Iris pigment epithelial cell (primary cell): ENCODE measurements around the gene DTNA.

Source experiments
- DNase-seq: peaks from one replicate; pipeline ENCODE4 v3.0.0-alpha.2; 2011; ENCODE audit warnings: low read depth

Gene DTNA

GRCh38 chr18:34772887-34773286 lies 62.8 kb downstream of the DTNA start:
- peak; percentile 54 for DNase-seq

GRCh38 chr18:34773378-34773777 lies 63.3 kb downstream of the DTNA start:
- no peak for DNase-seq

DNA sequence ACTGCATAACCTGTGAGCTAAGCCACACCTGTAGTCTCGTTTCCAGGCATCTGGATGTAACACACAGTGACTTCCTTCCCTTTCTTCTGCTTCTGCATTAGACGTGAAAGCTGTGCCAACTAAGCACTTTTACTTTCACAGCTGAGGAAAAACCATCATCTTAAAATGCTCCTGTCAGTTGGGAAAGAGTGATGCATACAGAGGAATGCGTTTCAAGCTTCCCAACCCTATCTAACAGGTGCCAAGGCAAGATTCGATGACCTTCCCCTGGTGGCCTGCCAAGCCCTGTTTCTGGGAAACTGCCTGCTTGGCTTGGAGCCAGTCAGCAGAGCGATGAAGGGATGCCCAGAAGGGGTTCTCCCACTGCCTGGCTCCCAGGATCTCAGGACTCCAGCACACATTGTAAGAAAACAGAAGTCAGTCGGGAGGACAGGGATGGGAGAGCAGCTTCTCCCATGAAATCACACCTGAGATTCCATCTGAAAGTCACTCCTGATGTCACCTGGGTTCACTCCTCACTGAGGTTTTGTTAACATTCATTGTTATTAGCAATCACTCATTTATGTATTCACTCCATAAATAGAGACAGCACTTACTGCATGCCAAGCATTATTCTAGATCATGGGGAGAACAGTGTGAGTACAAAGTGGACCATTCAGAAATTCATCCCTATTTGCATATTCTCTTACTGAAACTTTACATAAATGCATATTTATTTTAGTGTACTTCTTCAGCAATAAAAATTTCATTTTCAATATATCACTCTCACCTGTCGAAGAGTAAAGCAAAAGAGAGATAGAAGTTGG lies 64.1 kb downstream of the DTNA start:
- DNase-seq, result peak; percentile 65

DNA sequence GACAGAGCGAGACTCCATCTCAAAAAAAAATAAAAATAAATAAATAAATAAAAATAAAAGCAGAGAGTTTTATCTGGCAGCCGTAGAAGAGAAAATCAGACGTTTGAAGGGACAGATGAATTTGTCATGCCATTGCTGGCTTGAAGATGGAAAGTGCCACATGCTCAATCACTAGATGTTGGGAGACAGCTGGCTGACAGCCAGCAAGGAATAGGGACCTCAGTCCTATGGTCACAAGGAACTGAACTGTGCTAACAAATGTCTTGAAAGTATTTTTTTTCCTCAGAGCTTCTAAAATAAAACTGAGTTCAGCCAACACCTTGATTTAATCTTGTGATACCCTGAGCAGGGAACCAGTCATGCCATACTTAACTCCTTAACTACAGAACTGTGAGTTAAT lies 65.4 kb downstream of the DTNA start:
- no peak for DNase-seq

- DNase-seq, result no peak
Measured at GRCh38 chr18:34779112-34779511, 69.0 kb downstream of the DTNA start.

DNA sequence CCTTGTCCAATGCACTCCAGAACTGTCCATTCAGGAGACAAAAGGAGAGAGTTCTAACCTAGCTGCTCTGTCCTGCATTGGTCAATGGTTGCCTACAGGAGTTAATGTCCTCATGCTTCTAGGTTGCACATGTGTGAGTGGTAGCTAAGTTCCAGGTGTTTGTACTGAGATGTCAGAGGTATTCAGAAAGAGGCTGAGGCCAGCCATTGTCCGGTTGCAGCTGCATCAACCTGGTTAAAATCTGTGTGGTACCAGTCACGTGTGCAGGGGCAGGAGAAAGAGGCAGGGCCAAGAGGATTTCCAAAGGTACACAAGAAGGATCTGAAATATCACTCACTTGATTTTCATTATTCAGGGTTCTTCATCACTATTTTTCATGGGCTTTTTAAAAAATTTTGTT lies 70.8 kb downstream of the DTNA start:
- DNase-seq, result no peak

DNA sequence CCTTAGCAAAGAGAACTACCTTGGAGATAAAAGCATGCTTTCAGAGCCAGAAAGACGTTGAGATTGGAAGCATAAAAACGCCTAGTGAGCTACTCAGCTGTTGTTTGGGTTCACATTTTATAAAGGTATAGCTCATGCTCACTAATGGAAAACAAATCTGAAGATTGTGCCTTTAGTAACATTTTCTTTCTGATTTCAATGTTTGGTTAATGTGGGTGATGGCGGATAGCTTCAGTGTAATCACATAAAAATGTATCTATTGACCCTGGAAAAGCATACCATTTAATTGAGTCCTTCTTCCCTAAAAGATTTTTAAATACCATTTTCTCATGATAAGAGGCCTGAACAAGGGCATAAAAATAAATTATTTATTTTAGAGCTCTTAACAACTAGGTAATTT lies 73.4 kb downstream of the DTNA start:
- no peak for DNase-seq

DNA sequence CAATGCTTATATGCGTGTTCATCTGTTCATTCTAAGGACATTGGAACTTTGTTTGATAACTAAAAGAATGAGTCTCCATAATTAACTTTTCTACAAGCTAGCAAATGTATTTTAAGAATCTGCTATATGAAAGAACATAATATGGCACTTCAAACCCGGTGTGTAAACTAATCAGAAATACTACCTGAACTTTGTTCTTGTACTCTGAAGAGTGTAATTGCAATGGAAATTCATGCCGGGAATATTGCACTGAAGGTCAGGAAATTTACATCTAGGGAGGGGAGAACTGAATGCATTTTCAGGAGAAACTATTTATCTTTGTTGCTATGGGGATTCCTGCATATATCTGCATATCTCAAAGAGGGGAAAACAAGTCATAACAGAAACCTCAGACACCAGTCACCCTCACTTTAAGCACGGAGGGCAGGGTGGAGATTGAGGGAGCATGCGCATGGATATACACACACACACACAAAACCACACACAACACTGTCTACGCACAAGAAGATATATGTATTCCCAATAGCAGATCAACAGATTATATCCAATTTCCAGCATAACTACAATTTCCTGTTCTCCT lies 76.2 kb downstream of the DTNA start:
- no peak for DNase-seq

DNA sequence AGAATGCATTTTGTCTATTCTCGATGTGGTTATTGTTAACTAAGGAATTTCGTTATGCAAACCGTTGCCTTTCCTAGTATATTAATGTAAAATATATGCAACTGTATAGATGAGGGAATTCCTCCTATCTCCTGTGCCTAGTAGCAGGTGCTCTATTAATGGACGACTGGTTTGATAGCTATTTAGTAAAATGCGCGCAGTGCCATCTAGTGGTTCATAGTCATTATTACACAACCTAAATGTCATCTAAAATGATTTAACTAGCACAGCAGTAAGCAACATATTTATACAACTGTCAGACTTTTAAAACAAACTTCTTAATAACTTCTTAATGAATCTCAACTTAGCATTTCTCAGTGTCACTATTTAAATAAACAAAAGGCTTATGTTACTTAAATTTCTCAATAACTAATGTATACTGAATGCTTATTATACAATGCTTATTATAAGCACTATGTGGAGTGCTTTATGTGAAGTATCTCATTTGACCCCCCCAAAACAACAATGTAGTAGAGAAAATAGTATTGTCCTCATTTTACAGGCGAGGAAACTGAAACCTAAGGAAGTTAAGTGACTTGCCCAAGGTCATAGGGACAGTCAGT lies 77.9 kb downstream of the DTNA start:
- DNase-seq, result peak; percentile 61

GRCh38 chr18:34789768-34790344 lies 79.8 kb downstream of the DTNA start:
- DNase-seq, result no peak

- no peak for DNase-seq
Measured at GRCh38 chr18:34794348-34794747, 84.2 kb downstream of the DTNA start.

DNA sequence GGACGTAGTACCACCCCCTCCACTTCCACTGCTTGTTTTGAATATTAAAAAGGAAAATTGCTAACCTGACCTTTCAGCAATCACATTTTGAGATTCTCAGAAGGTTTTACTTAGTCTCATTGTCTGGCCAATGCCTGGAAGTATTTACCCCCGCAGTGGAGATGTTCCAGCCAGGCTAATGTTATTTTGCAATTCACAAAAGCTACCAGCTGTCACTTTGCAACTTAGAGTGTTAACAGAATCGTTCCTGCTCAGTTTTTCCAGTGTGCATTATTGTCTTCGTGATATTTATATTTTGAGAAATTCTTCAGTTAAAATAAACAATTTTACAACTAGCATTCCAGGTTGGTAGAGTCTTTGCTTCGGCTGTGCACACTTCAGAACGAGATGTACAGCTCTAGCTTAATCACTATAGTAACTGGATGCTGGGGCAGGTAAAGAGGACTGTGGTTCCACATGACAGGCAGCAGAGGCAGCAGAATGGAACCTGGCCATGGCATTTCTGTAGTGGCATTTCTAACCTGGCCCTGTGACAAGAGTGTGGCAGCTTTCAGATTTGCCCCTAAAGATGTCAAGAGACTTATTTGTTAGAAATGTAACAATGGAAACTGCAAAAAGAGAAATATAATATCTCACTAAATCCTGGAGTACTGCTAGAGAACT lies 85.1 kb downstream of the DTNA start:
- no peak for DNase-seq

- DNase-seq, result no peak
Measured at GRCh38 chr18:34796035-34796657, 86.0 kb downstream of the DTNA start.

GRCh38 chr18:34799291-34799690 lies 89.2 kb downstream of the DTNA start:
- no peak for DNase-seq

DNA sequence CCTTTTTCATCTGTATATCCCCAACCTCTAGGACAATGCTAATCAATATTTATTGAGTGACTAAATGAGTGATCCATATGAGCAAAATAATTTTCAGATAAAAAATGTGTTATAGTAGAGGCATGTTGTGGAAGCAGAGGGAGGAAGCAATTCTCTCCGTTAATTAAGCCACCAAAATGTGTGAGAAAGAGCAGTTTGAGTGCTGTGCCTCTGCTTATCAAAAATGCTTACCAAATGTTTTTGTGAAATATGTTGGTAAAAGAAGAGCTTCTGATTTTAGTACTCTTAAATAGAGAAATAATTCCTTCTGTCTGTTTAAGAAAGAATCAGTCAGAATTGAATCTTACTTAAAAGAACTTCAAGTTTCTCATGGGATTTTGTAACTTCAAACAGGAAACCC lies 90.3 kb downstream of the DTNA start:
- no peak for DNase-seq

GRCh38 chr18:34801774-34802173 lies 91.7 kb downstream of the DTNA start:
- DNase-seq, result peak; percentile 50

- no peak for DNase-seq
Measured at GRCh38 chr18:34802959-34803358, 92.9 kb downstream of the DTNA start.

- DNase-seq, result no peak
Measured at GRCh38 chr18:34803877-34804400, 93.8 kb downstream of the DTNA start.

- no peak for DNase-seq
Measured at GRCh38 chr18:34805103-34805877, 95.2 kb downstream of the DTNA start.

GRCh38 chr18:34805878-34806351 lies 95.8 kb downstream of the DTNA start:
- DNase-seq, result no peak

DNA sequence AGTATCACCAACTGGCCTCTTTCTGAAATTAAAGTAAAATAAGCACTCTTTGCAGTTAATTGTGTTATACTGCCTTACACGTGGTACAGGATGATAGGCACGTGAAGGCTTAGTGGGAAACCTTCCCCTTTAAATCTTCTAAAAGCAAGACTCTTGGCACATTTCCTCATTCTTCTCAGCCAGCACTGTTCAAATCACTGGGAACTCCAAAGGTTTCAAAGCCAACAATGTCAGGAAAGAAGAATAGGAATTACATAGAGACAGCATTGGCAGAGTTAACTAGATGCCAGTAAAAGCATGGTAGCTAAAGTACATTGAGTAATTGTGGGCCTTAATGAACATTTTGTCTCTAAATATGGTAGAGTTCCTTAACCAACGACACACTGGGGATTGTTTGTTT lies 96.4 kb downstream of the DTNA start:
- no peak for DNase-seq
